OCI-LY7 (cell line): ENCODE data around the gene TFPT.

Source experiments
- CTCF ChIP-seq: fragments of 200-600 bp; sonication (generic); conservative IDR thresholded peaks from 2 replicates; pipeline ENCODE4 v1.5.1; 2014; ENCODE audit warnings: mild to moderate bottlenecking, antibody characterized with exemption, low read length, moderate library complexity, mixed read lengths
- EZH2phosphoT487 ChIP-seq: fragments of 200-600 bp; sonication (generic); IDR thresholded peaks from 2 replicates; pipeline ENCODE4 v1.6.1; 2018; ENCODE audit warnings: low read depth, borderline replicate concordance, mild to moderate bottlenecking, mixed run types, antibody characterized with exemption, low read length, moderate library complexity, mixed read lengths

- TF ChIP-seq CTCF (no peak), EZH2phosphoT487 (no peak)
Measured at GRCh38 chr19:54100561-54100960, 14.9 kb downstream of the TFPT start, which contains the start of gene OSCAR.
